ENCODE results near the gene FOSL2. TPM values are rescaled to one million over a fixed set of nuclear protein-coding genes. Genes with fewer than 3 reads are reported as not detected.

FOSL2 gene
- polyA plus RNA-seq, 1 donor (not counting 4 experiments of a cell fraction or from before 2014, with no cell fraction given) = 24.1 TPM

DNA sequence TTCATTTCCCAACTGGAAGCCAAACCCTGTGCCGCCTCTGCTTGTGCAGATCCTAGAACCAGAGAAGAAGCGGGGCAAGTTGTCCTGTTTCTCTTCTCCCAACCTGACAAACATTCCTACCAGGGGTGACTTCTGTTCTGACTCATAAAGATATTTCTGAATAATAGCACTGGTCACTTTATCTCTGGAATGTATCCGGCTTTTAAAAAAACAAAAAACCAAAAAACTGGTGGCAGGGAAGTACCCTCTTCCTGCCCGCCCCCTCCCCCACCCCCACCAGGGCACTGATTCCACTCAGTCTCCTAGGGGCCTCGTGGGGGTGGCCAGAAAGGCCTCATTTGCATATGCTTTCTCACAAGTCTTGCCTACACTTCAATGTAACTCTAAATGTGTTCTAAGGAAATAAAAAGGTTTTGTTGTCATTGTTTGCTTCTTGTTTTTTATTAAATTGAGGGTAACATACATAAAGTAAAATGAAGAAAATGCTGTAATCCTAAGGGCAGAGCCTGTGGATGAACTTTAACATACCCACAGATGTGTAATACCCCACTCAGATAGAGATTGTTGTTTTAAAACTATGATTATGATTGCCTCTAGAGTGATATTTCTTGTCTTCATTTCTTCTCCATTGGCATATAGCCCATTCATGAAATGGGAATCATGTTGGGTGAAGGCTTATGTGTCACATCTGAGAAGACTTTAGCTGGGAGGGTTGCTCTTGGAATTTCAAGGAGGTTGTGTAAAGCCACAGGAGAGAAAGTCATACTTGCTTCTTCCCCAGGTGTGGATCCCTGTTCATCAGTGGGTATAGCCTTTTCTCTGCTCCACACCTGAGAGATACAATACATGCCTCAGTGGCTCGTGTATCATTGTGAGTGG, 5.3 kb upstream of the FOSL2 start:
- Histone ChIP-seq H3K9me3 (ENCODE audit: control insufficient read depth, low read depth, low read length) (no peaks in the 10 kb centered on the region), H3K27ac (ENCODE audit: control insufficient read depth, insufficient read depth, low read length) (no peak overlapping the region), H3K4me2 (ENCODE audit: control insufficient read depth, extremely low read depth, insufficient read depth, low read depth, low read length) (no peak overlapping the region), H4K20me1 (ENCODE audit: control insufficient read depth, extremely low read depth, insufficient read depth, low read length) (no peaks in the 10 kb centered on the region), H3K27me3 (ENCODE audit: control insufficient read depth, extremely low read depth, insufficient read depth, low read length) (no peaks in the 10 kb centered on the region), H3K79me2 (ENCODE audit: control insufficient read depth, insufficient read depth, low read length) (no peaks in the 10 kb centered on the region), H3K4me1 (ENCODE audit: control insufficient read depth, extremely low read depth, insufficient read depth, low read length) (peaks cover 32% of the 10 kb centered on the region), H3K9me1 (ENCODE audit: control insufficient read depth, extremely low read depth, insufficient read depth, low read length) (no peaks in the 10 kb centered on the region), H3K4me3 (ENCODE audit: control insufficient read depth in 2 of 3, extremely low read depth in 1 of 3, insufficient read depth in 2 of 3, low read depth in 1 of 3, low read length in 3 of 3) (no peak overlapping the region), H3K9ac (ENCODE audit: control insufficient read depth, extremely low read depth, insufficient read depth, low read length) (no peak overlapping the region), H3K36me3 (ENCODE audit: control insufficient read depth in 2 of 2, extremely low read depth in 1 of 2, insufficient read depth in 2 of 2, low read length in 2 of 2) (no peaks in the 10 kb centered on the region), H2AFZ (ENCODE audit: control insufficient read depth, low read length) (no peak overlapping the region)
- DNase-seq (ENCODE audit: low read depth, low spot score) = no peak
- TF ChIP-seq, protein P1, sequence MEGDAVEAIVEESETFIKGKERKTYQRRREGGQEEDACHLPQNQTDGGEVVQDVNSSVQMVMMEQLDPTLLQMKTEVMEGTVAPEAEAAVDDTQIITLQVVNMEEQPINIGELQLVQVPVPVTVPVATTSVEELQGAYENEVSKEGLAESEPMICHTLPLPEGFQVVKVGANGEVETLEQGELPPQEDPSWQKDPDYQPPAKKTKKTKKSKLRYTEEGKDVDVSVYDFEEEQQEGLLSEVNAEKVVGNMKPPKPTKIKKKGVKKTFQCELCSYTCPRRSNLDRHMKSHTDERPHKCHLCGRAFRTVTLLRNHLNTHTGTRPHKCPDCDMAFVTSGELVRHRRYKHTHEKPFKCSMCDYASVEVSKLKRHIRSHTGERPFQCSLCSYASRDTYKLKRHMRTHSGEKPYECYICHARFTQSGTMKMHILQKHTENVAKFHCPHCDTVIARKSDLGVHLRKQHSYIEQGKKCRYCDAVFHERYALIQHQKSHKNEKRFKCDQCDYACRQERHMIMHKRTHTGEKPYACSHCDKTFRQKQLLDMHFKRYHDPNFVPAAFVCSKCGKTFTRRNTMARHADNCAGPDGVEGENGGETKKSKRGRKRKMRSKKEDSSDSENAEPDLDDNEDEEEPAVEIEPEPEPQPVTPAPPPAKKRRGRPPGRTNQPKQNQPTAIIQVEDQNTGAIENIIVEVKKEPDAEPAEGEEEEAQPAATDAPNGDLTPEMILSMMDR (optimal IDR thresholded peaks at IDR 0.05 in 1 of 3, IDR thresholded peaks at IDR 0.05 in 1 of 3, conservative IDR thresholded peaks at IDR 0.05 in 1 of 3; ENCODE audit: extremely low read depth in 1 of 3, insufficient read depth in 2 of 3, low read length in 3 of 3) = no peak
- TF ChIP-seq EZH2 (IDR thresholded peaks at IDR 0.05; ENCODE audit: low read length) = no peak
- dilution Hi-C loops (cut with MboI; ENCODE audit: extremely low pct_ligation_motif_present, low sequenced_read_pairs) = no loop called here
- FAIRE-seq = no peak

DNA sequence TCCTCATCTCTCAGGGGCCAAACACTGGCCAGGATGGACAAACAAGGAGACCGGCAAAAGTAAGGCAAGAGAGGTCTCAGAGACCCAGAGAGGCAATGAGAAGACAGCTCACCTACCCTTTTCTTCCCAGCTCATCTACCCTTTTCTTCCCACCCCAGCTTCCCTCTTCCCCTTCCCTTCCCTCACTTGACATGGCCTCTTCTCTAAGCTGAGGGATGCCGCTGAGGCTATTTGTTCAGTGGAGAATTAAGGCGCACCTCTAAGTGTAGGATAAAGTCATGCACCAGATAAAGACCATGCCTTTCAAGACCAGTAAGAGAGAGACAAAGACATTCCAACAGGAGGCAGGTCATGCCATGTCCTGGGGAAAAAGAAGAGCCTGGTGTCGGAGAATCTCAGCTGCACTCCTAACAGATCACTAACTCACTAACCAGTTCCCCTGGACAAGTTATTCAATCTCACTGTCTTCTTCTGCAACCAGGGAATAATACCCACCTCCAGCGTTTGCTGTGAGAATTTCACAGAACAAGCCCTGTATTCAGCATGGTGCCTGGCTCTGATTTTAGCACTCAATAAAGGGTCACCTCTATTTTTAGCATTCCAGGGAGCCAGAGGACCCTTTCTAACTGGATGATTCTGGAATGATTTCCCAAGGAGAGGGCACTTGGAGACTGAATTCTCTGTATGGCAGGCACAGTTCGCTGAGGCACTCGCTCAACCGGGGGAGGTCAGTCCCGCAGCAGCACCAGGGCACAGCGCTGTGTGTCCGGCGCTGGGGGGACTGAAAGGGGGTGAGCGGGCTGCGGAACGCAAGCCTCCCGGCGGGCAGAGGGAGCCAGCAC, 3.0 kb upstream of the FOSL2 start:
- Histone ChIP-seq H3K79me2 (ENCODE audit: control insufficient read depth, insufficient read depth, low read length) (peaks cover 16% of the 10 kb centered on the region), H3K9ac (ENCODE audit: control insufficient read depth, extremely low read depth, insufficient read depth, low read length) (peak overlapping the region; percentile 88), H3K27ac (ENCODE audit: control insufficient read depth, insufficient read depth, low read length) (peak overlapping the region; percentile 89), H3K4me2 (ENCODE audit: control insufficient read depth, extremely low read depth, insufficient read depth, low read depth, low read length) (peak overlapping the region; percentile 97), H4K20me1 (ENCODE audit: control insufficient read depth, extremely low read depth, insufficient read depth, low read length) (no peaks in the 10 kb centered on the region), H3K27me3 (ENCODE audit: control insufficient read depth, extremely low read depth, insufficient read depth, low read length) (no peaks in the 10 kb centered on the region), H3K9me1 (ENCODE audit: control insufficient read depth, extremely low read depth, insufficient read depth, low read length) (no peaks in the 10 kb centered on the region), H3K4me1 (ENCODE audit: control insufficient read depth, extremely low read depth, insufficient read depth, low read length) (peaks cover 32% of the 10 kb centered on the region), H2AFZ (ENCODE audit: control insufficient read depth, low read length) (peak overlapping the region; percentile 16), H3K9me3 (ENCODE audit: control insufficient read depth, low read depth, low read length) (no peaks in the 10 kb centered on the region), H3K36me3 (ENCODE audit: control insufficient read depth in 2 of 2, extremely low read depth in 1 of 2, insufficient read depth in 2 of 2, low read length in 2 of 2) (no peaks in the 10 kb centered on the region), H3K4me3 (ENCODE audit: control insufficient read depth in 2 of 3, extremely low read depth in 1 of 3, insufficient read depth in 2 of 3, low read depth in 1 of 3, low read length in 3 of 3) (peak overlapping the region; percentile 3 to 94 (median 79))
- FAIRE-seq = no peak
- dilution Hi-C loops (cut with MboI; ENCODE audit: extremely low pct_ligation_motif_present, low sequenced_read_pairs) = no loop called here
- no peak for DNase-seq (ENCODE audit: low read depth, low spot score)
- TF ChIP-seq, protein P1 (optimal IDR thresholded peaks at IDR 0.05 in 1 of 3, IDR thresholded peaks at IDR 0.05 in 1 of 3, conservative IDR thresholded peaks at IDR 0.05 in 1 of 3; ENCODE audit: extremely low read depth in 1 of 3, insufficient read depth in 2 of 3, low read length in 3 of 3) = peak in 2 of 3 experiments; percentile 1 to 34
- no peak for TF ChIP-seq EZH2 (IDR thresholded peaks at IDR 0.05; ENCODE audit: low read length)
